GM18507 (cell line): ENCODE measurements around the gene FIGNL1.
"Not testable (repeated sequence)": the region's sequence is repeated elsewhere in the genome, so short reads cannot be mapped to it uniquely, and the experiment has no call there.

Experiments used
- DNase-seq: peaks from one replicate; pipeline ENCODE4 v3.0.0; 2011; ENCODE audit warnings: low read depth; ENCODE audit not compliant: insufficient read length; ENCODE audit errors: extremely low spot score
- FAIRE-seq: peaks from 2 replicates; lab custom pipeline; 2011; peaks lifted over from hg19 to GRCh38; lab: Jason Lieb, UNC

Gene FIGNL1

GRCh38 chr7:50473531-50473930 lies 23.4 kb upstream of the FIGNL1 start:
- DNase-seq = no peak
- FAIRE-seq = no peak

- DNase-seq = no peak
- FAIRE-seq = no peak
Measured at GRCh38 chr7:50472427-50472826, 22.3 kb upstream of the FIGNL1 start.

- DNase-seq = no peak
- no peak for FAIRE-seq
Measured at GRCh38 chr7:50471970-50472369, 21.8 kb upstream of the FIGNL1 start.

- no peak for DNase-seq
- no peak for FAIRE-seq
Measured at GRCh38 chr7:50470250-50471163, 20.4 kb upstream of the FIGNL1 start.

- no peak for FAIRE-seq
- no peak for DNase-seq
Measured at GRCh38 chr7:50469181-50469580, 19.0 kb upstream of the FIGNL1 start.

GRCh38 chr7:50467817-50468610 lies 17.9 kb upstream of the FIGNL1 start:
- DNase-seq (peak; percentile 50), FAIRE-seq (peak; percentile 90)

- DNase-seq = no peak
- no peak for FAIRE-seq
Measured at GRCh38 chr7:50466815-50467585, 16.9 kb upstream of the FIGNL1 start.

- FAIRE-seq = no peak
Measured at GRCh38 chr7:50463035-50463434, 12.9 kb upstream of the FIGNL1 start.

GRCh38 chr7:50462361-50462760 lies 12.2 kb upstream of the FIGNL1 start:
- FAIRE-seq (no peak), DNase-seq (no peak)

More at GRCh38 chr7:50463035-50463434, 12.9 kb upstream of the FIGNL1 start:
- no peak for DNase-seq

- no peak for DNase-seq
- no peak for FAIRE-seq
Measured at GRCh38 chr7:50461695-50462094, 11.5 kb upstream of the FIGNL1 start.

GRCh38 chr7:50459183-50459582 lies 9.0 kb upstream of the FIGNL1 start:
- not testable (repeated sequence) for DNase-seq, FAIRE-seq

GRCh38 chr7:50458651-50459050 lies 8.5 kb upstream of the FIGNL1 start:
- not testable (repeated sequence) for DNase-seq, FAIRE-seq

GRCh38 chr7:50456371-50457123 lies 6.4 kb upstream of the FIGNL1 start:
- FAIRE-seq = no peak

GRCh38 chr7:50455658-50456057 lies 5.5 kb upstream of the FIGNL1 start:
- no peak for FAIRE-seq

More at GRCh38 chr7:50456371-50457123, 6.4 kb upstream of the FIGNL1 start:
- DNase-seq = no peak

GRCh38 chr7:50454968-50455367 lies 4.8 kb upstream of the FIGNL1 start:
- FAIRE-seq (no peak), DNase-seq (no peak)

More at GRCh38 chr7:50455658-50456057, 5.5 kb upstream of the FIGNL1 start:
- no peak for DNase-seq

- DNase-seq = no peak
- no peak for FAIRE-seq
Measured at GRCh38 chr7:50450590-50451032, 461 bp upstream of the FIGNL1 start.

GRCh38 chr7:50449501-50449880 lies 659 bp downstream of the FIGNL1 start:
- DNase-seq (no peak), FAIRE-seq (no peak)

- DNase-seq = no peak
- peak; percentile 78 for FAIRE-seq
Measured at GRCh38 chr7:50448823-50449222, 1.3 kb downstream of the FIGNL1 start.

- no peak for DNase-seq
Measured at GRCh38 chr7:50446542-50446960, 3.6 kb downstream of the FIGNL1 start.

More at GRCh38 chr7:50446542-50446960, 3.6 kb downstream of the FIGNL1 start:
- FAIRE-seq = peak; percentile 35
